ENCODE measurements around the gene SCYL3.
"Not testable (repeated sequence)": the region's sequence is repeated elsewhere in the genome, so short reads cannot be mapped to it uniquely, and the experiment has no call there.

The SCYL3 gene, protein sequence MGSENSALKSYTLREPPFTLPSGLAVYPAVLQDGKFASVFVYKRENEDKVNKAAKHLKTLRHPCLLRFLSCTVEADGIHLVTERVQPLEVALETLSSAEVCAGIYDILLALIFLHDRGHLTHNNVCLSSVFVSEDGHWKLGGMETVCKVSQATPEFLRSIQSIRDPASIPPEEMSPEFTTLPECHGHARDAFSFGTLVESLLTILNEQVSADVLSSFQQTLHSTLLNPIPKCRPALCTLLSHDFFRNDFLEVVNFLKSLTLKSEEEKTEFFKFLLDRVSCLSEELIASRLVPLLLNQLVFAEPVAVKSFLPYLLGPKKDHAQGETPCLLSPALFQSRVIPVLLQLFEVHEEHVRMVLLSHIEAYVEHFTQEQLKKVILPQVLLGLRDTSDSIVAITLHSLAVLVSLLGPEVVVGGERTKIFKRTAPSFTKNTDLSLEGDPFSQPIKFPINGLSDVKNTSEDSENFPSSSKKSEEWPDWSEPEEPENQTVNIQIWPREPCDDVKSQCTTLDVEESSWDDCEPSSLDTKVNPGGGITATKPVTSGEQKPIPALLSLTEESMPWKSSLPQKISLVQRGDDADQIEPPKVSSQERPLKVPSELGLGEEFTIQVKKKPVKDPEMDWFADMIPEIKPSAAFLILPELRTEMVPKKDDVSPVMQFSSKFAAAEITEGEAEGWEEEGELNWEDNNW

DNA sequence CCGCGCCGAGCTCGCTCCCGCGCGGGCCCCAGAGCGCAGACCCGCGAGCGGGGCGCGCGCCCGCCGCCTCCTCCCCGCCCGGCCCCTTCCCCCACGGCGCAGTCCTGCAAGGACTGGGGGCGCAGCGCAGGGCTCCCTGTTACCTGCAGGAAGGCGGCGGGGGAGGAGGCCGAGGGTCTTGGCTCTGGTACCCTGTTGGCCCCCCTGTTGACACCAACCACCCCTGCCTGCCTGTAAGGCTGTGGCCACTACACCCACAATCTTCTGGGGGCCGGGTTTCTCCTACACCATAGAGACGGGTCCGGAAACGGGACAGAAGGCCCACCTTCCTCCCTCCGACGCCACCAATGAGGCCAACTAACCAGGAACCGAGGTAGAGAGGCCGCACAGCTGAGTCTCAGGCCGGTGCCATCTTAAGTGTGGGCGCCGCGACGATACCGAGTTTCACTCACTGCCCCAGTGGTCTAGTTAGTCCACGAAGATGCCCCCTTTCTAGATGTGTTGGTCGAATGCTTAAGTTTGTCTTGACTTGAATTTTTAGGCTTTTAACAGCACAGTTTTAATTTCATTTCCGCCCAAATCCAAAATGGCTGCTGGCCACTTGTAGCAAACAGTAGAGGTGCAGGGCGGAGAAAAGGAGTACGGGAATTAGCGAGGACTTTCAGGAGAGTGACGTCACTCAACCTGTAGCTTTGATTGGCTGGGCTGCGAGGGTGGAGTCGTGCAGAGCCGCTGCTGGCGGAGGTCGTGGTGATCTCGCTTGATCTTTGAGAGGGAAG is at the start of gene SCYL3:
Gene SCYL3 (minus strand): TSS at position 252 of the 779 bp plus-strand sequence. CDS start 5,056 bp downstream, outside the sequence.
- DNase-seq: peak; percentile 97

DNA sequence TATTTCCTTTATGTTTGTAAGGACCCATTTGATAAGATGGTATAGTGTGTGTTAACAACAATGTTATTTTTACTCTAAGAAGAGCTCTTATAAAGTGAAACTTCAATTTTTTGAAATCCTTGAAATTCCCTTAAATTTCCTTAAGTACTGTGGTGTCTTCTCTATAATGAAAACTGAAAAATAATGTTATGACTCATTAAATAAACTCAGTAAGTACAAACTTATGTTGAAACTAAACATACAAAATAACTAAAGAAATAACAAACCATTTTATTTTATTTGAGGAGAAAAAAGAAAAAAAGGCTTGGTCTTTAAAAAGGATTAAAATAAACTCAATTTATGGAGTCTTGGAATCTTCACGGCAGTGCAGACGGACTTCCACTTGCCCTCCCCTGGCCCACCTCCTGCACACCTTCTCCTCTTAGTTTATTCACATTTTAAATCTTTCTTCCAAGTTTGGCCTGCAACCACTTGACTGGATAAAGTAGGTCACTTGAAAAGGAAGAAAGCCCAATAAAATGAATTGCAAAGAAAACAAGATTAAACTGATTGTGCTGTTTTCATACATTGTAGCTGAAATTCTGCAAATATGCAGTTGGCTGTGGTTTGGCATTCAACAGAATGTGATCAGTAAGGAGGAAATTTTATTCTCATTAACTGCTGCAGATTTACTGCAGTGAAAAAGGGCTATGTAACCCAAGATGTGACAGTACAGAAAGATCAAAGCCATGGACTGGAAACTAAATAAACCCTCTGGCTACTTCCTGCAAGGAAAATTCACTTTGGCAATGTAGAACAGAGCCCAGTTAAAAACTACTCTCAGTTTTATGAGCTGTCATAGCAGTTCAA is 48.5 kb upstream of the SCYL3 start:
- DNase-seq: no peak

DNA sequence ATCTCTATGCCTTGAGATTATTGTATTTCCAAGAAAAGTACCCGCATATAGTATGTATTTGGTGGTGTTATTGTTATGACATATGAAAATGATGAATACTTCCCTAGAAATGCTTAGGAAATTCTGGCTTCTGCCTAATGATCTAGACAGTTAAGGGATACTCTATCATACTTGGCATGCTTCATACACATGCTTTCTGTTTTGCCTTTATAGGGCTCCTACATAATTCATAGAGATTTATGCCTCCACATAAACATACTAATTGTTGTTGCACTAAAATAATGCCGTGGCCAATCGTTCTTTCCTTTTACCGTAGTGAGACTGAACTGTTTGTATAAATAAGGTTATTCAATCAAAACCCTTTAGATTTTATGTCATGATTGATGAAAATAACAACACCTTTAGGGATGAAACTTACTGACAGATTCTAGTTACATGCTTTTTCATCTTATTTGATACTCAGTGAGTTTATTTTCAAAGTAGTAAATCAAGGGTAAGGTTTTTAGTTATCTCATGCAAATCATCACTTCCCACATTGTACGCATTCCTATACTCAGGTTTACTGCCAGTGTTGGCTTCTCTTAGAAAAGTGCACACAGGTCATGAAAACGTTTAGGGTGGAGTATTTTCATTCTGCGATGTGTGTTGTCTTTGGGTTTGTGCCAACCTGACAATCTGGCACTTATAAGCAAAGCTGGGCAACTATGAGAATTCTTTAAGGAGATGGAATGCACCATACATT is 40.5 kb upstream of the SCYL3 start:
- DNase-seq: no peak

DNA sequence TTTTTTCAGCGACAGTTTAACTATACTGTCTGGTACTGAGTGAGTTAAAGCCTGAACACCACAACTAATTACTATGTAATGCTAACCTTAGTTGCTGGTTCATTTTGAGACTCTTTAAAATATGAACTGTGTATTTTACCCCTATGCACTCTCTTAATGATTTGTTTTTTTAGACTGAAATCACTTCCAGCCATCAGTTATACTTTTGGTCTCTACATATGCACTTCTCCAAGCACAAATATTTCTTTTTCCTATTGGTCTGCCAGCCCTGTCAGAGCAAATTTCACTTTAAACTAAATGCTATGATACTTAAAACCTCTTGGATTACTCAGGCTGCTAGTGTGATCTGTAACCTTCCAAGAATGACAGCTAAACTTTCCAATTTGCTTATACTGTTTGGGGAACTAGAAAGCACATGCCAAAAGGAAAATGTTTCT is 38.1 kb upstream of the SCYL3 start:
- no peak for DNase-seq

DNA sequence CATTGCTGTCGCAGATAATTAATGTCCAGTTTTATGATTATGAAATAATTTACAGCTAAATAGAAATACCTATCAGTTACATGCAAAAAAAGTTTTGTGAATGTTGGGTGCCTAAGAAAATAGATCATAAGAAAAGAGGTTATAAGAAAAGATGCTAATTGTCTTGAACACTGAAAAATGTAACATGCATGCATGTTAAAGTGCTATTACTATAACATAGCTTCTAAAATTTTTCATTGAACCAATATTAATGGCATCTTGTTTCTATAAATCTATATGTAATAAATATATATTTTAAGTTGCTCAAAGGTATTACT is 35.5 kb upstream of the SCYL3 start:
- no peak for DNase-seq

DNA sequence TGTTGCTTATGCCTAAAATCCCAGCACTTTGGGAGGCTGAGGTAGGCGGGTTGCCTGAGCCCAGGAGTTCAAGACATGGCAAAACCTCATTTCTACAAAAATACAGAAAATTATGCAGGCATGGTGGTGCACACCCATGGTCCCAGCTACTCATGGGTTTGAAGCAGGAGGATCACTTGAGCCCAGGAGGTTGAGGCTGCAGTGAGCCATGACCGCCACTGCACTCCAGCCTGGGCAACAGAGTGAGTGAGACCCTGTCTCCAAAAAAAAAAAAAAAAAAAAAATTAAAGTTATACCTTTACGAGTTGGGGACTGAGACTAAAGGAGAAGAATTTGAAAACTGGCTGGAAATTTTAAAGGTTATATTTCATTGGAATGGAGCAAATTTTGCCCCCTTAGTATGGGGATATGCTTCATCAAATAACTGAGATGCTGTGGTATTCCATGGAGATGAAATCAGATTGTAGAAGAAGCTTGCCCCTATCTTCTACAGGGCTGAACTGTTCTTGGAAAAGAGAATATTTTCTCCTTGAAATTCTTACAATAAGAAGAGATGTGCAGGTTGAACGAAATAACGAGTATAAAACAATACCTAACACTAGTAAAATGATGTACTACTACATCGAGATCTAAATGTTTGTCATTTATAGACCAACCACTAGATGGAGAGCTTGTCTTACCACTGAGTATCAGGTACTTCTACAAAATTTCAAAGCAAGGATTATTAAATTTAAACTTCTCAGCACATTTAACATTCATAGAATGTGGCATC is 34.9 kb upstream of the SCYL3 start:
- peak; percentile 42 for DNase-seq

DNA sequence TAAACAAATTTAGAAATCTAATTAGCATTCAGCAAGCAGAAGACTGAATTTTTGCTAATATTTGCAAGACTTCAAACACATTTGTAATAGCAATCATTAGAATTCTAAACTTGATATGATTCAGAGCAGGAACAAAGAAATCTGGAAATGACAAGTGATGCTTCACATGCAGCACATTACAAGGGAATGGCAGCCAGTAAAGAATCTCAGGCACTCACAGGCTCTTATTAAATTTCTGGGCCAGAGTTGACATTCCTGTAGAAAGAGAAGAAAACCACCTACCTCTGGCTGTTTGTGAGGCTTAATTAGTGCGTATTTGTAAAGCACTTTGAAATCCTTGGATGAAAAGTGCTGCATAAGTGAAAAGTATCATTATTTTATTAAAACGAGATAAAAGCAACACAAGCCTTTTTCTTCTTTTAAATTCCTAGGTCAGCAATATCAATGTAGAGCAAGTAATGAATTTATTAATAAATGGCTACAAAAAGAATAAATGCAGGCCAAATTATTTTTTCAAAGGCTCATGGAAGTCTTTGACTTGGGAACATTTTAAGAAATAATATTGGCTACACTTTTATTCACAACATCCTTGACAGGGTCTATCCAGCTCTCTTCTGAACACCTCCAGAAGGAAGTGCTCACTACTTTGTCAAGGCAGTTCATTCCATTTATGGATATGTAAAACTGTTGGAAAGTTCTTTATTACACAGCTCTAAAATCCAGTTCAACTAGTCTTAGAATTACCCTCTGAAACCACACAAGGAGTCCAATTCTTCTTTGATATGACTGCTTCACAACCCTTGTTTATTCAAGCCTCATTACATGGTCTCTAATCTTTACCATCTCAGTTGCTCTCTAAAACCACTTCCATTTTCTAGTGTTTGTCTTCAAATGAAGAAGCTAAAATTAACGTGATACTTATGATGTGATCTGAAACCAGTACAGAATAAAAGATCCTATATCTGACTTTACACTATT is 32.1 kb upstream of the SCYL3 start:
- DNase-seq: no peak

DNA sequence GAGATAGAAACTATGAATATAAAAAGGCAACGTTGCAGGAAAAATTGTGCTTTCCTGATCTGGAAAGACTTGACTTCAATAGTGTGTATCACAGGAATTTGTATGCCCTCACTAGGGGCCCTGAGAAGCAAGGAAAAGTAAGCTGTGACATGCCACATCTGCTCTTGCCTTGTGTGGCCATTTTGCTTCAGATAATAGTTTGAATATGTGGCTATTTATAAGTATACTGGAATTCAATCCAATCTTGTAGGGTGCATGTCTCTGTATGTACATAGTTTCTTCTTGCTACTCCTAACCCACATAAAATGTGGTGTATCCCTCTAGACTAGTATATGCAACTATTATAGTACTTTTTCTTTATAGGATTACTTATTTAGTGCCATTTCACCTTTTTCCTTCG is 31.1 kb upstream of the SCYL3 start:
- no peak for DNase-seq

DNA sequence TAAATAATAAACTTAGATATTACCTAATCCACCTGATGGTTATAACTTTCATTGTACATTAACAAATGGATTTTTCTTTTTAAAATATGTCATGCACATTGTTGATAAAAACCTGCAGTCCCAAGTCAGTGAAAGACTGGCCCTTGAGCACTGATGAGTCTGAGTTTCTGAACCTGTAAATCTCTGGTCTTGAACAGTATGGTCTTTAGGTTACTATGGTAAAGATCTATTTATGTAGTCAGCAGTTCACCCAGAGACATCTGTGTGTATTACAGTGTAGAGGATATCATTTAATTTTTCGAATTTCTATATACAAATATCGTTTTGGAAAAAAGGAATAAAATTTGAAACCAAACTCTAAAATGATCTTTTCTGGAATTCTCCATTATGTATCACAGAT is 30.4 kb upstream of the SCYL3 start:
- DNase-seq: no peak

DNA sequence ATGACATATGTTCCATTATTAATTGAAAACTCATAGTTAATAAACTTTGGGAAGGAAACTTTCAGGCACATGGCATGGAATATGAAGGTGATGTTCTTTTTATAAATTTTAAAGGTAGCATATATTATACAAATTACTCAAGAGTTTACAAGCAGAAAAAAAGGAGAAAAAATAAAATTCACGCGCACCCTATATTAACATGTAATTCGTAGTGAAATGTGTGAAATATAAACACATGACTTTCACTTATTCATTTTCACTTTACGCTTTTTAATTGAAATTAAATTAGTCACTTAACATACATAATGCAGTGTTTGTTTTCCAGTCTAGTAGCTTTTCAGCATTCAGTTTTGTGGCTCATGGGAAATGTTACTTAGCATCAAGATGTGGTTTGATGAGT is 27.4 kb upstream of the SCYL3 start:
- no peak for DNase-seq

DNA sequence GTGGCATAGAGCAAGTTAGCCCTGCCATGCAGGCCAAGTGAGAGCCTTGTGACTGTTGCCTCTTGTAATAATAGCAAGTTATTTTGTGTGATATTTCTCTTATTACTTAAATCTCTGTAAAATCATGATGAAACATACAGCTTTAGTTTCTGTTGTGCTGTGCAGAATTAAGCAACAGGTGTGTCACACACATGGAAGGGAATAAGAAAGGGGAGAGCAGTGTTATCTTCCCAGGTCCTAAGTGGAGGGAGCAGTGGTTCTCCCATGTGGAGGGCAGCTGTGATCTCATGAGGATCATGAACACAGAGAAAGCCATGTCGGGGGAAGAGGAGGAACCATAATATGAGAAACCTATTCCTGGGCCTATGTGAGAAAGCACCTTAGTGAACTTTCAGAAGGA is 25.2 kb upstream of the SCYL3 start:
- no peak for DNase-seq

DNA sequence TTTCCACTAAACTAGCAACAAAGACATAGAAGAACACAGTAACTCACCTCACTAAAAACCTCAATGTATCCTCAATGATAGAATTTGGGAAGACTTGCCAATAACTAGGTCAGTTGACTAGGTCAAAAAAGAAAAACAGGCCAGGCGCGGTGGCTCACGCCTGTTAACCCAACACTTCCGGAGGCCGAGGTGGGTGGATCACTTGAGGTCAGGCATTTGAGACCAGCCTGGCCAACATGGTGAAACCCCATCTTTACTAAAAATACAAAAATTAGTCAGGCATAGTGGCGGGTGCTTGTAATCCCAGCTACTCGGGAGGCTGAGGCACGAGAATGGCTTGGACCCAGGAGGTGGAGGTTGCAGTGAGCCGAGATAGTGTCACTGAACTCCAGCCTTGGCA is 24.5 kb upstream of the SCYL3 start:
- DNase-seq: not testable (repeated sequence)

DNA sequence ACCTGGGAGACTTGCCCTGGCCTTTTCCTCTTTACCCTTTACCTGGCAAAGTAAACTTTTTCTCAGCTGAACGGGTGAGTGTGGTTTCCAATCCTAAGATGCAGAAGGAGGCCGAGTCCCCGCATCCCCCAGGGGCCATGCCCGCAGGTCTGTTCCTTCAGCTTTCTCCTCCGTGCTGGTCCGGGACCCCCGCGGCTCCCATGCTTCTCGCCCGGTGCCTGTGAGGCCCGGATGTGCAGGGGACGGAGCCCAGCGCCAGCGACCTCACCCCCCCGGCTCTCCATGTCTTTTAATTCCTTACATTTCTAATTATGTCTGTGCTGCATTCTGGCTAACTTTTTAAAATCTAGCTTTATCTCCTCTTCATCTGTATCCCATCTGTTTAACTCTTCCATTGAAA is 21.5 kb upstream of the SCYL3 start:
- DNase-seq: no peak

DNA sequence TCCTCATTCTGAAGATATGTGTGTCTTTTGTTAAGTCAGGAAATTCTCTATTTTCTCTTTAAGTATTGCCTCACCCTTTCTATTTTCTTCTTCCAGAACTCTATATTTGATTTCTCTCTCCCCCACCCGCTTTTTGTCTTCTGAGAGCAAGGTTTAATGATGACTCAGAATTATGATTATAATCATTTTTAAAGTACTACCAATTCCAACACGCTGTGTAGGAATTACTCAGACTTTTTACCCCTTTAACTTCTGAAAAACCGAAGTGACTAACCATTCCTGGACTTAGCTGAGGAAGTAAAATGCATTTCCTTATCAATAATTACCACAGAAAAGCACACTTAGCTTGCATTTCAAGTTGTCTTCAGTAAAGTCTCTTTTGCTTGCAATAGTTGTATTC is 20.8 kb upstream of the SCYL3 start:
- DNase-seq: no peak

DNA sequence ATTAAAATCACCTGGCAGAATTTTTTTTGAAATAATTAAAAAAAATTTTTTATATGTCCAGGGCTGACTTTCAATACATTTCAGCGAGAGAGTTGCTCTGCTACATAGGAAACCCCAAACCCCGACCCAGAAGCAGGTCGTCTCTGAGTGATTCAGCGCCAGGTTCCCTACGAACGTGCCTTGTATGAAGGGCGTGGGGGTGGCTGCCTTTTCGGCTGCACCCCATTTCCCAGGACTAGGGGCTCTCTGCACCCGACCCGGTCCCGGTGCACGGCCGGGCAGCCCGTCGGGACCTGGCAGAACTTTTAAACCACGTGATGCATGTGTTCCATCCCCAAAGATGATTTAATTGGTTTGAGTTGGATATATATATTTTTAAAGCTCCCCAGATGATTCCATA is 15.8 kb upstream of the SCYL3 start:
- no peak for DNase-seq

DNA sequence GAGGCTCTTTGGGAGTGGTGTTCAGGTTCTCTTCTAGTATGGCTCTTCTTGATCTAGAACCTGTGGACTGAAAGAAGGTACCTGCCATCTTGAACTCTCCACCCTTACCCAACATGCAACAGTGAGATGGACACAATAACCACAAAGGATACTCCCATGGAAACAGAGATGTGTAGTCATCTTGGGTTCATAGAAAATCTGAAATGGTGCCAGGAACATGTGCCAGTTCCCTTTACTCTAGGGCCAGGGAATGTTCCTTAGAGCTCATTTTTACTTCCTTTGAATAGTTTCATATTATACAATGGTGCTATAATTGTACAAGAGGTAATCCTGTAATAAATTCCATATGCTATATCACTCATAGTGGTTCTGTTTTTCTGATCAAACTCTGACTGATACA is 13.2 kb upstream of the SCYL3 start:
- no peak for DNase-seq

DNA sequence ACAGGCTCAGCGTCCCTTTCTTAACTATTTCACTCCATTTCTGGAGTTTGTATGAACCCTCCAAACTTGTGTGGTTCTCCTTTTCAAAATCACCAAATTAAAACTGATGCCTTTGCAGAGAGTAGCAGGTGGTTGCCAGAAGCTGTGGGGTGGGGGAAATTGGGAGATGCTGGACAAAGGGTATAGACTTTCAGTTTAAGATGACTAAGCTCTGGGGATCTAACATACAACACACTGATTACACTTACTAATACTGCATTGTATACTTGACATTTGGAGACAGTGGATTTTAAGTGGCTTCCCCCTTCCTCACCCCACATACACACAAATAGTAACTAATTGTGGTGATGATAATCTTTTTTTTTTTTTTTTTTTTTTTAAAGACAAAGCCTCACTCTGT is 11.1 kb upstream of the SCYL3 start:
- DNase-seq: no peak

DNA sequence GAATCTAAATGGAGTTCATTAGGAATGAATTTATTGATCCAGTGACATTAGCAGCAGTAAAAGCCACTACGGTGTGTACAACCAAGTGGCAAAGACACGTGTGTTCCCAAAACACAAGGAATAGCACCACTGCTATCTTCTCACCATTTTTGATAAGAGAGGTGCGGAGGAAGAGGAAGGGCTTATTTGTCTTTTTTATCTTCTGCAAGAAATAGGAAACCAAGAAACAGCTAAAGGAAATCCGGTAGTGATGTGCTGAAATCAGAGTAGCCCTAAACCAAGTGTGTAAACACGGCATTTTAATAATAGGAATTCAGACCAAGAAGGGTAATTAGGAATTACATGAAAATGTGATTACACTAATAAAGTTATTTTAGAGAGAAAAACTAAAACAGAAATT is 9.1 kb upstream of the SCYL3 start:
- no peak for DNase-seq

DNA sequence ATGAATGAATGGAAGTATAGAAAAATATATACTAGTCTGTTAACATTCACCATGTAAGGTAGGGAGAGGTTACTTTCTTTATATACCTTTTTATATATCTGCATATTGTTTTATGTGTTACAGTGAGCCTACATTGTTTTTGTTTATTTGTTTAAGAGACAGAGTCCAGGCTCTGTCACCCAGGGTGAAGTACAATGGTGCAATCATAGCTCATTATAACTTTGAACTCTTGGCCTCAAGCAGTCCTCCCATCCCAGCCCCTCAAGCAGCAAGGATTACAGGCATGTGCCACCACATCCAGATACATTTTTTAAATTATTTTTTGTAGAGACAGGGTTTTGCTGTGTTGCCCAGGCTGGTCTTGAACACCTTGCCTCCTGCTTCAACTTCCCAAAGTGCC is 7.4 kb upstream of the SCYL3 start:
- DNase-seq: no peak

DNA sequence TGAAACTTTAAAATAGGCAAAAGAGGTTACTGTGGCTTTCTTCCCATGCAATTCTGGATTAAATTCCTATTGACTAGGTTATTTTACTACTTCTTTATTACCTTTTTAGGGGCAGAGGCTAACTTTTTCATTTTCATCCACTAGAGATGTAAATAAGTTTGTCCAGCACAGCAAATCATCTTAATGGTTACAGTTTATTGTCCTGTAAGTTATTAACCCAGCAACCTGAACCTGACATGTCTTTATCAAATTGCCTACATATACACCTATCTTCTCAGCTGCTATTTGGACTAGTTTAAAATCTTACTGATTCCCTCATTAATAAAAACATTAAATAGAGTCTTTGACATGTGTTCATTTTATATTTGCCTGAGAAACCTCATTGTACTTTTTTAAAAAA is 6.9 kb upstream of the SCYL3 start:
- no peak for DNase-seq
